Adrenal gland (tissue), 5 donors: ENCODE data around the gene RSPH6A.

ENCODE experiments used
- CTCF ChIP-seq, 6 experiments: fragments of 450-650 bp in 4 of 6; fragments of 200-600 bp in 2 of 6; sonication (generic) in 1 of 6; IDR thresholded peaks; 1 replicate in 5 of 6; 2 replicates in 1 of 6; pipeline versions ENCODE4 v1.5.1 to v1.8.0; 2016 to 2021; ENCODE audit warnings: antibody characterized with exemption in 6 of 6, mild to moderate bottlenecking in 2 of 6, moderate library complexity in 1 of 6
- POLR2A ChIP-seq, 2 donors: fragments of 450-650 bp; IDR thresholded peaks; one replicate each; pipeline ENCODE4 v1.6.1; 2017; ENCODE audit warnings: antibody characterized with exemption in 2 of 2, mild to moderate bottlenecking in 2 of 2, moderate library complexity in 1 of 2
- donor health status: DM: no; HTN: no; CAD: no.

GRCh38 chr19:45816236-45817009, 1.3 kb upstream of the RSPH6A start:
- TF ChIP-seq CTCF (IDR thresholded peaks at IDR 0.05) (no peak), POLR2A (IDR thresholded peaks at IDR 0.05) (no peak)
